ENCODE results near the gene FRK.

DNA sequence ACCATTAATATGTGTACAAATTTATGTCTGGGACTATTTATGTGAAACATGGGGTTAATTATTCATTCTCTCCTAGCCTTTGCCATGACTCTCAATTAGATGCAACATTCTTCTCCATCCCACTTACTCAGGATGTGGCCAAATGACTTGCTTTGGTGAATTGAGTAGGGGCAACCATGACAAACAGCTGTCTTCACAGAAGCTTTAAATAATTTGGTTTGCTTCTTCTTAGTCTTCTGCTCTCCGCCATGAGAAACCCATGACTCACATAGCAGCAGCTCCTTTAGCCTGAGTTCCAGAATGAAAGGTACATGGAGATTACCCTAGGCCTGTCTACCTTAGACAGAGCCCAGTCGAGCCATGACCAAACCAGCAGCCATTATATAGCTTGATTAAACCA lies 74.7 kb downstream of the FRK start:
- TF ChIP-seq, protein P1, sequence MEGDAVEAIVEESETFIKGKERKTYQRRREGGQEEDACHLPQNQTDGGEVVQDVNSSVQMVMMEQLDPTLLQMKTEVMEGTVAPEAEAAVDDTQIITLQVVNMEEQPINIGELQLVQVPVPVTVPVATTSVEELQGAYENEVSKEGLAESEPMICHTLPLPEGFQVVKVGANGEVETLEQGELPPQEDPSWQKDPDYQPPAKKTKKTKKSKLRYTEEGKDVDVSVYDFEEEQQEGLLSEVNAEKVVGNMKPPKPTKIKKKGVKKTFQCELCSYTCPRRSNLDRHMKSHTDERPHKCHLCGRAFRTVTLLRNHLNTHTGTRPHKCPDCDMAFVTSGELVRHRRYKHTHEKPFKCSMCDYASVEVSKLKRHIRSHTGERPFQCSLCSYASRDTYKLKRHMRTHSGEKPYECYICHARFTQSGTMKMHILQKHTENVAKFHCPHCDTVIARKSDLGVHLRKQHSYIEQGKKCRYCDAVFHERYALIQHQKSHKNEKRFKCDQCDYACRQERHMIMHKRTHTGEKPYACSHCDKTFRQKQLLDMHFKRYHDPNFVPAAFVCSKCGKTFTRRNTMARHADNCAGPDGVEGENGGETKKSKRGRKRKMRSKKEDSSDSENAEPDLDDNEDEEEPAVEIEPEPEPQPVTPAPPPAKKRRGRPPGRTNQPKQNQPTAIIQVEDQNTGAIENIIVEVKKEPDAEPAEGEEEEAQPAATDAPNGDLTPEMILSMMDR (tag by site-specific recombination; IDR thresholded peaks at IDR 0.05) = no peak
- TF ChIP-seq ZNF133 (tag by site-specific recombination; IDR thresholded peaks at IDR 0.05) (no peak), ZNF121 (tag by site-specific recombination; IDR thresholded peaks at IDR 0.05) (no peak), ZNF221 (tag by site-specific recombination; IDR thresholded peaks at IDR 0.05; ENCODE audit: borderline replicate concordance) (no peak), PRDM4 (tag by site-specific recombination; IDR thresholded peaks at IDR 0.05) (no peak), ZNF335 (tag by site-specific recombination; conservative IDR thresholded peaks at IDR 0.05) (no peak), ZNF280C (tag by site-specific recombination; IDR thresholded peaks at IDR 0.05) (no peak), ZNF274 (IDR thresholded peaks at IDR 0.05; ENCODE audit: low read length) (no peak), ZNF274 (tag by site-specific recombination; IDR thresholded peaks at IDR 0.05; ENCODE audit: borderline replicate concordance) (no peak), ZNF549 (tag by site-specific recombination; IDR thresholded peaks at IDR 0.05) (no peak), ZNF10 (tag by site-specific recombination; IDR thresholded peaks at IDR 0.05) (no peak), ZNF138 (tag by site-specific recombination; IDR thresholded peaks at IDR 0.05; ENCODE audit: borderline replicate concordance) (no peak)
- TF ChIP-seq, protein P2, sequence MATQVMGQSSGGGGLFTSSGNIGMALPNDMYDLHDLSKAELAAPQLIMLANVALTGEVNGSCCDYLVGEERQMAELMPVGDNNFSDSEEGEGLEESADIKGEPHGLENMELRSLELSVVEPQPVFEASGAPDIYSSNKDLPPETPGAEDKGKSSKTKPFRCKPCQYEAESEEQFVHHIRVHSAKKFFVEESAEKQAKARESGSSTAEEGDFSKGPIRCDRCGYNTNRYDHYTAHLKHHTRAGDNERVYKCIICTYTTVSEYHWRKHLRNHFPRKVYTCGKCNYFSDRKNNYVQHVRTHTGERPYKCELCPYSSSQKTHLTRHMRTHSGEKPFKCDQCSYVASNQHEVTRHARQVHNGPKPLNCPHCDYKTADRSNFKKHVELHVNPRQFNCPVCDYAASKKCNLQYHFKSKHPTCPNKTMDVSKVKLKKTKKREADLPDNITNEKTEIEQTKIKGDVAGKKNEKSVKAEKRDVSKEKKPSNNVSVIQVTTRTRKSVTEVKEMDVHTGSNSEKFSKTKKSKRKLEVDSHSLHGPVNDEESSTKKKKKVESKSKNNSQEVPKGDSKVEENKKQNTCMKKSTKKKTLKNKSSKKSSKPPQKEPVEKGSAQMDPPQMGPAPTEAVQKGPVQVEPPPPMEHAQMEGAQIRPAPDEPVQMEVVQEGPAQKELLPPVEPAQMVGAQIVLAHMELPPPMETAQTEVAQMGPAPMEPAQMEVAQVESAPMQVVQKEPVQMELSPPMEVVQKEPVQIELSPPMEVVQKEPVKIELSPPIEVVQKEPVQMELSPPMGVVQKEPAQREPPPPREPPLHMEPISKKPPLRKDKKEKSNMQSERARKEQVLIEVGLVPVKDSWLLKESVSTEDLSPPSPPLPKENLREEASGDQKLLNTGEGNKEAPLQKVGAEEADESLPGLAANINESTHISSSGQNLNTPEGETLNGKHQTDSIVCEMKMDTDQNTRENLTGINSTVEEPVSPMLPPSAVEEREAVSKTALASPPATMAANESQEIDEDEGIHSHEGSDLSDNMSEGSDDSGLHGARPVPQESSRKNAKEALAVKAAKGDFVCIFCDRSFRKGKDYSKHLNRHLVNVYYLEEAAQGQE (tag by site-specific recombination; IDR thresholded peaks at IDR 0.05) = no peak
- TF ChIP-seq, protein P3, sequence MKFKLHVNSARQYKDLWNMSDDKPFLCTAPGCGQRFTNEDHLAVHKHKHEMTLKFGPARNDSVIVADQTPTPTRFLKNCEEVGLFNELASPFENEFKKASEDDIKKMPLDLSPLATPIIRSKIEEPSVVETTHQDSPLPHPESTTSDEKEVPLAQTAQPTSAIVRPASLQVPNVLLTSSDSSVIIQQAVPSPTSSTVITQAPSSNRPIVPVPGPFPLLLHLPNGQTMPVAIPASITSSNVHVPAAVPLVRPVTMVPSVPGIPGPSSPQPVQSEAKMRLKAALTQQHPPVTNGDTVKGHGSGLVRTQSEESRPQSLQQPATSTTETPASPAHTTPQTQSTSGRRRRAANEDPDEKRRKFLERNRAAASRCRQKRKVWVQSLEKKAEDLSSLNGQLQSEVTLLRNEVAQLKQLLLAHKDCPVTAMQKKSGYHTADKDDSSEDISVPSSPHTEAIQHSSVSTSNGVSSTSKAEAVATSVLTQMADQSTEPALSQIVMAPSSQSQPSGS (tag by site-specific recombination; IDR thresholded peaks at IDR 0.05; ENCODE audit: low read depth) = no peak
- TF ChIP-seq, protein P4, sequence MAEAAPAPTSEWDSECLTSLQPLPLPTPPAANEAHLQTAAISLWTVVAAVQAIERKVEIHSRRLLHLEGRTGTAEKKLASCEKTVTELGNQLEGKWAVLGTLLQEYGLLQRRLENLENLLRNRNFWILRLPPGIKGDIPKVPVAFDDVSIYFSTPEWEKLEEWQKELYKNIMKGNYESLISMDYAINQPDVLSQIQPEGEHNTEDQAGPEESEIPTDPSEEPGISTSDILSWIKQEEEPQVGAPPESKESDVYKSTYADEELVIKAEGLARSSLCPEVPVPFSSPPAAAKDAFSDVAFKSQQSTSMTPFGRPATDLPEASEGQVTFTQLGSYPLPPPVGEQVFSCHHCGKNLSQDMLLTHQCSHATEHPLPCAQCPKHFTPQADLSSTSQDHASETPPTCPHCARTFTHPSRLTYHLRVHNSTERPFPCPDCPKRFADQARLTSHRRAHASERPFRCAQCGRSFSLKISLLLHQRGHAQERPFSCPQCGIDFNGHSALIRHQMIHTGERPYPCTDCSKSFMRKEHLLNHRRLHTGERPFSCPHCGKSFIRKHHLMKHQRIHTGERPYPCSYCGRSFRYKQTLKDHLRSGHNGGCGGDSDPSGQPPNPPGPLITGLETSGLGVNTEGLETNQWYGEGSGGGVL (tag by site-specific recombination; IDR thresholded peaks at IDR 0.05) = no peak

Data from HEK293 (cell line).